Skin epidermis (tissue), 12 donors: ENCODE results near the gene DAZAP1.

Source experiments
- H3K27ac ChIP-seq, 21 experiments: fragments of 200-600 bp; sonication (generic) in 11 of 21; one replicate each; pipeline ENCODE4 v1.5.0; 2020; ENCODE audit warnings: mild to moderate bottlenecking in 3 of 21, inconsistent platforms in 2 of 21, moderate library complexity in 2 of 21
- H3K4me3 ChIP-seq, 7 experiments: fragments of 200-600 bp; sonication (generic) in 2 of 7; one replicate each; pipeline ENCODE4 v1.5.0; 2020; ENCODE audit warnings: inconsistent platforms in 2 of 7, mild to moderate bottlenecking in 2 of 7, moderate library complexity in 1 of 7

Gene DAZAP1

DNA sequence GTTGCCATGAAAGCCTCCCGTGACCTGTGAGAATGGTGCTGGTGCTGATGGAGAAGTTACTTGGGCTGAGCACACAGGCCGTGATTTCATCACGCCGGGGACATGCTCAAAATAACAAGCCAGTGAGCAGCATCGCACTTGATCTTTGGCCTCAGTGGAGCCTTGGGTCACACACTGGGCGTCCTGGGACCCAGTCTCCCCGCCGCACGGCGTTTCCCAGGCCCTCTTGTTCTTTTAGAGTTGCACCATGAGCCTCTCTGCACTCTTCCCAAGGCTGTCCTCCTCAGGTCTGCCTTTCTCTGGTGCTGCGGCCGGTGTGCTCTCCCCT is 33.2 kb upstream of the DAZAP1 start:
- Histone ChIP-seq H3K4me3 (no peak overlapping the region), H3K27ac (no peak overlapping the region)

DNA sequence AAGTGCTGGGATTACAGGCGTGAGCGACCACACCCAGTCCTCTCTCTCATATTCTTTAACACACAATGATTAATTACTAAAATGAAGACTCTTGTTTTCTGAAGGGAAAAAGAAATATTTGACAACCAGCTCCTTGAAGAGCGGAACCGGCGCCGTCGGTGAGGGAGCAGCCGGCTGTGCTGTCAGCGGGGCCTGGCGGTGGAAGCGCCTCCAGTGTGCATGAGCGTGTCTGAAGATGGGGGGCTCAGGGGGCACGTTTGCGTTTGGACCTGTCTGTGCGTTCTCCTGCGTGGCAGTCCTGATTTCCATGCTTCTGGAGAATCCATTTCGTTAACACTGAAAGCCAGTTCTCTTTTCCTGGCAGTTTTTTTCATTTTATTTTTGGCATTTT is 31.0 kb upstream of the DAZAP1 start:
- Histone ChIP-seq H3K27ac (no peak overlapping the region), H3K4me3 (no peak overlapping the region)

DNA sequence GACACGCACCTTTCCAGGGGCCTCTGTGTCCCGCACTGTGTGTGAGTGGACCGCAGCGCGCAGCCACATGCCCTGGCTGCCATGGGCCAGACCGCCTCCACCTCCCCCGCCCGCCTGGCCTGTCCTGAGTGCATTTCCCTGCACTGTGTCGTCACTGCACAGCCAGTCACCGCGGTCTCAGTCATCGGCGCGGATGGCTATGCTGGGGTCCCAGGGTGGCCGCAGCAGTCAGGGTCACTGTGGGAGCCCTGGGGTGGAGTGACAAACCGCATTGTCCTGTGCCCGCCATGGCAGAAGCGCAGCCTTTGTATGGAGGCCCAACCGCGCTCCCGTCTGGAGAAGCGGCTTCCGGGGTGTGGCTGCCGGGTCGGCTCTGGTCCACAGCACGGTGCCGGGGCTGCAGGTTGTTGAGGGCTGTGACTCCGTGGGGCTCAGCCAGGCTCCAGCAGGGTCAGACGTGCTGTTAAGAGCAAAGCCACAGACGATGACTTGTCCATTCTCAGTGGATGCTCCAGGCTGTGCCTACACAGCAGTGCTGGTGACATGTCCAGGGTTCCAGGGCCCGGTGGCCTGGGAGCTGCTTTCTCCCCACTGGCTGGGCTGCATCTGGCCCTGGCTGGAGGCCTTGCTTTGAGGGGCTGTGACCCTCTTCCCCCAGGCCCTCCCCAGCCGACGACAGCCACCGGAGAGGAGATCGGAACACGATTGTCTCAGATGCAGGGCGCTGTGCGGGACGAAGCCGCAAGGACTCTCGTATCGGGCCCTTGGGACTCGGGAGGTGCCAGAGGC is 30.0 kb upstream of the DAZAP1 start:
- H3K27ac ChIP-seq: no peak overlapping the region
- no peak overlapping the region for H3K4me3 ChIP-seq

DNA sequence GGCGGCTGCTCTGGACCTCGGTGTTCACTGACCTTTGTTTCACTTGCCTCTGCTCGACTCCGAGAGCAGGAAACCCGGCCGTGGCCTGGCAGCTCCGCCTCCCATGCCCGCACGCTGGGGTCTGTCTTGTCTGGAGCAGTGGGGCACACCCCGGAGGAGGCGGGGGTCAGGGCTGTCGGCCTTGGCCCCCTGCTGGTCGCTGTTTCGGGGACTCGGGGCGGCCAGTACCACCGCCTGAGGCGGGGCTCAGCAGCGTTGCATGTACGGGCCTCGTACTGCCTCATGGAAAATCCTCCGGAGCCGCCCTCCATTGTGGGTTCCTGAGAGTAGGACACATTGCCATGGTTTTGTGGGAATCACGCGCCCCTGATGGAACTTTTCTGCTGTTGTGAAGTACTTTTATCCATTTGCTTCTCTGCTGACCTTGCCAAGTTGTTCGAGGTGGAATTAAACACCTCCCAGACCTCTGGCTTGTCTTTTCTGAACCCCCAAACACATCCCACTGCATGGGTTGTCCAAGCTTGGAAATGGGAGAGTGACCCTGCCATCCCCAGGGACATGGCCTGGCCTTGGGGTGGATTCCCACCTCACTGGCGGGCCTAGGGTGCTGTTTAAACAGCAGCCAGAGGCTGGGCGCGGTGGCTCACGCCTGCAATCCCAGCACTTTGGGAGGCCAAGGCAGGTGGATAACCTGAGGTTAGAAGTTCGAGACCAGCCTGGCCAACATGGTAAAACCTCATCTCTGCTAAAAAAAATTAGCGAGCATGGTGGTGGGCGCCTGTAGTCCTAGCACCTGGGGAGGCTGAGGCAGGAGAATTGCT is 29.2 kb upstream of the DAZAP1 start:
- no peak overlapping the region for H3K4me3 ChIP-seq
- H3K27ac ChIP-seq: no peak overlapping the region

DNA sequence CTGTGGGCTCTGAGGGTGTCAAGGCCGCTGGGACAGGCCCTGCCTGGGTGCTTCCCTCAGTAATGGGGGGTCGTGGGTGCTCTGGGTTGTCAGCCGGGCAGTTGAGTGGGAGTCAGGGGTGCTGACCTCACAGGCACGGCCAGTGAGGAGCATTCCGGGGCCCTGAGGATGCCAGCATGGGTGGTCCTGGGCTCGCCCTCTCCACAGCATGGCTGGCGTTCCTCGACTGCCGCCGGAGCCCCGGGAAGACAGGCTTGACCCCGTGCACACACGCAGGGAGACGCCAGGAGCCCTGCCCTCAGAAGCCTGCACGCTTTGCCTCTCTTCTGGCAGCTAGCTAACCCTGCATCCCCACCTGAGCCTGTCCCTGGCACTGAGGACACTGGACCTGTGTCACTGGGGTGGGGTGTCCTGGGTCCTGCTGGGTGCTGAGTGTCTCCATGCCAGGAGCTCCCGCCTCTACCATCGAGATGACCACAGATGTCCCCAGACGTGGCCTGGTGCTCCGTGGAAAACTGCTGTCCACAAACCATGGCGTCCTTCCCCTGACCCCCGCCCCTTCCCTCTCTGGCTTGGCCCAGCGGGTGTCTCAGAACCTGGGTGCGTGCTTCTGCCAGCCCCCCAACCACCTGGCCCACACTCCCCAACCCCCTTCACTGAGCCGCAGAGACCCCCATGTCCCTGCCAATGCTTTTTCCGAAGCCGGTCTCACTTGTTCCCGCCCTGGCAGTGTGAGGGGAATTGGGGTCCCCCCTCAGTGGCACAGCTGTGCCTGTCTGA is 28.1 kb upstream of the DAZAP1 start:
- Histone ChIP-seq H3K27ac (peak overlapping the region in 1 of 21 experiments; percentile 7), H3K4me3 (no peak overlapping the region)

DNA sequence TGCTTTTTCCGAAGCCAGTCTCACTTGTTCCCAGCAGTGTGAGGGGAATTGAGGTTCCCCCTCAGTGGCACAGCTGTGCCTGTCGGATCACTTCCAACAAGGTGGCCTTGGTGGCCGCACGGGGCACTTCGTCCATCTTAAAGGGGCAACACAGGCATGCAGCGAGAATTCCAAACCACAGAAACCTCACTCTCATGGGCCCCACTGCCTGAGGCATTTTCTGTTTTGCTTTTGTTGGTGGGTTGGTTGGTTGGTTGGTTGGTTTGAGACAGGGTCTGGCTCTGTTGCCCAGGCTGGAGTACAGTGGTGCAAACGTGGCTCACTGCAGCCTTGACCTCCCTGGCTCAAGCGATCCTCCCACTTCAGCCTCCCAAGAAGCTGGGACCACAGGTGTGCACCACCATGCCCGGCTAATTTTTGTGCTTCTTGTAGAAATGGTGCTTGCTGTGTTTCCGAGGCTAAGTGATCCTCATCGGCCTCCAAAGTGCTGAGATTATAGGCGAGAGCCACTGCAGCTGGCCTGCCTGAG is 27.4 kb upstream of the DAZAP1 start:
- no peak overlapping the region for H3K4me3 ChIP-seq
- H3K27ac ChIP-seq: peak overlapping the region in 1 of 21 experiments; percentile 7

DNA sequence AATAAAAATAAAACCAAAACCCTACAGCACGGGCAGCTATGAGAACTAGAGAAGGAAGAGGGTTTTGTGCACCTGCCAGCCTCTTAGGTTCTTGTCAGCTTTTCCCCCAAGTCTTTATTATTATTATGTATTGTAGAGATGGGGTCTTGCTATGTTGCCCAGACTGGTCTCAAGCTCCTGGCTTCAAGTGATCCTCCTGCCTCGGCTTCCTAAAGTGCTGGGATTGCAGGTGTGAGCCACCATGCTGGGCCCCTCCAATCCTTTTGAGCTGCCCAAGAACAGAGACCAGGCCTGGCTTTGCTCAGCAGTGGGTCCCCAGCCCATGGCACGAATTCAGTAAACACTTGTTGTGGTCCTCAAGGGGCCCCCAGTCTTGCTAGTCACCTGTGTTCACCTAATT is 25.1 kb upstream of the DAZAP1 start:
- H3K27ac ChIP-seq: no peak overlapping the region
- H3K4me3 ChIP-seq: no peak overlapping the region

DNA sequence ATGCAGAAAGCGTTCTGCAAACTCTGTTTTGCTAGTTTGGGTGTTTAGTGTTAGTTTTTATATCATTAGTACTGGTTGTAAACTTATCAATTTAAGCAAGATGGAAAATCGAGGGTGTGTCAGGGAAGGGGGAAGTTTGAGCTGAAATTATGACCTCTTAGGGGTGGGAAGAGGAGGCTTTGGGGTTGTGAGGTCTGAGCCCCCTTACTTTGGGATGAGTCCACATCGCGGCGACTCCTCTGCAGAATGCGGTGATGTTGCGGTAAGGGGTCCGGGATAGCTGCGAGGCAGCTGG is 24.4 kb upstream of the DAZAP1 start:
- peak overlapping the region in 2 of 21 experiments; percentile 91 to 95 for H3K27ac ChIP-seq
- H3K4me3 ChIP-seq: peak overlapping the region in 5 of 7 experiments; percentile 68 to 97 (median 81)

DNA sequence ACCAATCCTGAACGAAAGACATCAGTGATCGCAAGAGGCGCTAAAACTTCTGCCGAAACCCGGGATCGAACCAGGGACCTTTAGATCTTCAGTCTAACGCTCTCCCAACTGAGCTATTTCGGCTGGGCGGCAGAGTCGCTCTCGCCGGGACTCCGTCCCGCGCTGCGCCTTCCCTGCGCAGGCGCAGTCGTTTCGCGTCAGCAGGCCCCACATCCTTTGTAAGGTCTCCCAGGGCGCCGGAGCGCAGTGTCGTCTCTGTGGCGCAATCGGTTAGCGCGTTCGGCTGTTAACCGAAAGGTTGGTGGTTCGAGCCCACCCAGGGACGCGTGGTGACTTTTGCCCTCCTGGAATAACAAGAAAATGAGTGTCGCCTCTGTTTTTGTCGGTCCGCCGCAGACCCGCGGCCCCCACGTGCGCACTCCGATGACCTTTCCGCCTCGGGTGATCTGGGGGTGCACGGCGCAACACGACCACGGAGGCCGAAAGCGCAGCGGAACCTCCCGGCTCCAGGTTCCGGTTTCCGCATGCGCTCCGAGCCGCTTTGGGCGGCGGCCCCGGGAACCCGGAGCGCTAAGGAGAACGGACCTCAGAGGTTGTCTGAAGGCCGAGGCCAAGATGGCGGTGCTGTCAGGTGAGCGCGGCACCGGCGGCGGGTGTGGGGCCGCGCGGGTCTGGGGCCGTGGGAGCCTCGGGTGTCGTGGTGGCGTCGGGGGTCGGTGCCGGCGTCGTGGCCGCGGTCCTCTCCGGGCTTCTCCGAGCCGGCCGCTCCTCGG is 23.9 kb upstream of the DAZAP1 start, which contains the start of gene NDUFS7:
TSS of gene NDUFS7 (plus strand) at position 596 of the 773 bp plus-strand sequence. CDS start at position 616, 20 bp downstream.
- Histone ChIP-seq H3K27ac (peak within 1 kb of the TSS in 20 of 21 experiments; percentile 67 to 96 (median 88)), H3K4me3 (peak within 1 kb of the TSS; percentile 68 to 97 (median 86))

DNA sequence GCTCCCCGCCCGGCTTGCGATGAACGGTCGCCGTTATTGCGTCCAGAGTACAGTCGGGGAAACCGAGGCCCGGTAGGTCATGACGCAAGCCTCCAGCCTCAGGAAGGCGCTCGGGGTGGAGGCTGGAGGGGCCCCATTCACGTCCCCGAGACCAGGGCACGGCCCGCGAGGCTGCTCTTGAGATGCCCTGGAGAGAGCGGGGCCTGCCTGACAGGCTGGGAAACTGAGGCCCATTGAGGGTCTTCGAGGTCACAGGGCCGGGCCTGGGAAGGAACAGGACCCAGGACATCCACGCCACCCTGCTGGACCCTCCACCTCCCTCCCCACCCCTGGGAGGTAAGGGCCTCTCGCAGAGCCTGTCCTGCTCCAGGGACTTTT is 23.3 kb upstream of the DAZAP1 start:
- H3K4me3 ChIP-seq: peak overlapping the region; percentile 68 to 97 (median 86)
- peak overlapping the region in 20 of 21 experiments; percentile 67 to 96 (median 88) for H3K27ac ChIP-seq

DNA sequence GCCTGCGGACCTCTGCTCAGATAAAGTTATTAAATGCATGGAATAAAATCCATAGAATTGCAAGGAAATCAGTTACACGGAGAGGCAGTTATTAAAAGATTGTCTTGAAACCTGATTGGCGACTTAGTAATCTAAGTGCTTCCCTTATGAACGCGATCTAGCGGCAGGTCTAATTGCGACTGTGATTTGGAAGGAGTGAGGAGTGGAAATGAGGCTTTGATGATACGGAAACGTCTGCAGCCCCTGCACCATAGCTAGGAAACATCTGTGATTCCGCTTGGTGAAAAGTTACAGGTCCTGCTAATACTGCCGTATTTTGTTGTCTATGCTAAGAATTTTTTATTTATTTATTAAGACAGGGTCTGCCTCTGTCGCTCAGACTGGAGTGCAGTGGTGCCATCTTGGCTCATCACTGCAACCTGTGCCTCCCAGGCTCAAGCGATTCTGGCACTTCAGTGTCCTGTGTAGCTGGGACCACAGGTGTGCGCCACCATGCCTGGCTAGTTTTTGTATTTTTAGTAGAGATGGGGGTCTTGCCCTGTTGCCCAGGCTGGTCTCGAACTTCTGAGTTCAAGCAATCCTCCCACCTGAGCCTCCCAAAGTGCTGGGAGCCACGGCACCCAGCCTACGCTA is 22.8 kb upstream of the DAZAP1 start:
- Histone ChIP-seq H3K4me3 (peak overlapping the region; percentile 68 to 97 (median 86)), H3K27ac (peak overlapping the region in 18 of 21 experiments; percentile 78 to 96 (median 88))

DNA sequence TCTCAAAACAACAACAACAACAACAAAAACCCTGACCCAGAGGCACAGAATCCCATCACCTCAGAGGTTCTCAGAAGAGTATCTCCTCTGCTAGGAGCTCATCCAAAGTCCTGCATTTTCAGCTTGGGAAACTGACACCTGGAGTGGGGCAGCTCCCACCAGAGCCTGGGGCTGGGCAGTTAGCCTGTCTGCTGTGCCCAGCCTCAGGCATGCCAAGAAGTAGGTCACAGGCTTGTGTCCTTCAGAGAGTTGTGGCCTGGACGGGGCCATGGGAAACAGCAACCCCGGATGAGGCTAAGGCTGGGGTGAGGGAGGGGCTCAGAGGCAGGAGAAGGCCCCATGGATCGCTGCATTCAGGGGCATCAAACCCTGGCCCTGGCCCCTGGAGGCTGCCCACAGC is 21.6 kb upstream of the DAZAP1 start:
- Histone ChIP-seq H3K4me3 (no peak overlapping the region), H3K27ac (no peak overlapping the region)

DNA sequence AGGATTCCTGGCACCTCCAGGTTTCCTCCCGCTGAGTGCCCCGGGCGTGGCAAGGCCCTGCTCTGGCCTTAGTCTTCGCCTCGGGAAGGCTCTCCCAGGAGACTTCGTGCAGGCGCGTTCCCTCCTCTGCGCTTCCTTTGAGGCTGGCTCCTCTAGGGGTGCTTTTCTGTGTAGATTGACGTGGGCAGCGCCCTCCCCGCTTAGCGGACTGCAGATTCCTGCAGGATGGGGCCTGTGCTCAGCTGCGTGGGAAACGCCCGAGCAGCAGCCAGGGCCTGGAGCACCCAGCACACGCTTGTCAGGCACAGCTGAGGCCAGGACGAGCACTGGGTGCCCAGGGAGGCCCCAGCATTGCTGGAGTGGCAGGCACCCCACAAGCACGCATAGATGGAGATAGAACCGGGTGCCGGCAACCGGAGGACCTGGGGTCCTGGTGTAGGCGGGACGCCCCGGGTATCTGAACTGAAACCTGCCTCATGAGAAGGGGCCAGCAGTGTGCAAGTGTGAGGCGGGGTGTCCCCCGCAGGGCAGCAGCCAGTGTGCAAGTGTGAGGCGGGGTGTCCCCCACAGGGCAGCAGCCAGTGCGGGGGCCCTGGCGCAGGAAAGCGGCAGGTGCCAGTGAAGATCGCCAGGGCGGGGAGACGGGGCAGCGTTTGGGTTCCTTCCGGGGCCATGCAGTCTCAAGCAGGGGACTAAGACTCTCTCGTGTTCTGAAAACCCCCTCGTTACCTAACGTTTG is 20.3 kb upstream of the DAZAP1 start:
- no peak overlapping the region for H3K4me3 ChIP-seq
- peak overlapping the region in 1 of 21 experiments; percentile 0 for H3K27ac ChIP-seq

DNA sequence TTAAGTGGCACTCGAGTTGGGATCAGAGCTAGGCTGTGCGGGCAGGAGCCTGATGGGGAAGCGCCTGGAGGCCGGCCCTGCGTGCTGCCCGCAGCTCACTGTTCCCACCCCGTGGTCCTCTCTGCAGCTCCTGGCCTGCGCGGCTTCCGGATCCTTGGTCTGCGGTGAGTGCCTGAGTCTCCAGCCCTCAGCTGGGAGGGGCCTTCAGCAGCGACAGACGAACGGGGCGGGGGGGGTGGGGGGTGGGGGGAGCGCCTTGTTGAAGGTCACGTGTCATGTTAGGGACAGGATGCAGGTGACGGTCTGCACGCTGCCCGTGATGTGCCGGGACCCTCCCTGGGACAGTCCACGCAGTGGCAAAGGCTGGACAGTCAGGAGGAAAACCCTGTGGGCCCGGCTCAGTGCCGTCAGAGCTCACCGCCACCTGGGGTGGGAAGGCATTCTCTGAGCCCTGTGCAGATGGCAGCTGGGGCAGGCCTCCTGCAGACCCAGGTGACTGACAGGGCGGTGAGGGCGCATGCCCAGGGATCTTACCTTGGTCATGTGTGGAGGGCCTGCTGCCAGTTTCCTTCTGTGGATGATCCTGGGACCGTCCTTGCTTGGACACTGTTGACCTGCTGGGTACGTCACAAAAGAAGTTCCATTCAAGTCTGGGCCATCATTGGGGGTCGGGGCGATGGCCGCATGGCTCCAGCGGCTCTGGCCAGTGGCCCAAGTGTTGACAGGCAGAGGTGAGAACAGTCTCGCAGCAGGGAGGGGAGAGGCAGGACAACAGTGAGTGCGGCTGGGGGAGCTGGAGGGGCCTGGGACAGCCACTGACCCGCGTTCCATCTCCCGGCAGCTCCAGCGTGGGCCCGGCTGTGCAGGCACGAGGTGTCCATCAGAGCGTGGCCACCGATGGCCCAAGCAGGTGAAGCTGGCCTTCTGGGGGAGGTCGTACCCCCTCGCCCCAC is 19.4 kb upstream of the DAZAP1 start:
- no peak overlapping the region for H3K4me3 ChIP-seq
- H3K27ac ChIP-seq: peak overlapping the region in 1 of 21 experiments; percentile 0

DNA sequence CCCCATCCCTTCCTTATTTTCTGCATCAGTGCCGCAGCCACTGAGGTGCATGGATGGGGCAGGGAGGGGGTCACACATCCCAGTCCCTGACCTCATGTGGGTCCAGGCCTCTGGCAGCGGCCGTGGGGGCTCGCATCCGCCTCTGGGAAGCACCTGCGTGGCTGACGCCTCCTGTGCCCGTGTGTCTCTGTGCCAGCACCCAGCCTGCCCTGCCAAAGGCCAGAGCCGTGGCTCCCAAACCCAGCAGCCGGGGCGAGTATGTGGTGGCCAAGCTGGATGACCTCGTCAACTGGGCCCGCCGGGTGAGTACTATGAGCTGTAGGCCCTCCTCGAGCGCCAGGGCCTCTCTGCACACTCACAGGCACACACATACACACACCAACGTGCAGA is 18.8 kb upstream of the DAZAP1 start:
- Histone ChIP-seq H3K4me3 (no peak overlapping the region), H3K27ac (no peak overlapping the region)

DNA sequence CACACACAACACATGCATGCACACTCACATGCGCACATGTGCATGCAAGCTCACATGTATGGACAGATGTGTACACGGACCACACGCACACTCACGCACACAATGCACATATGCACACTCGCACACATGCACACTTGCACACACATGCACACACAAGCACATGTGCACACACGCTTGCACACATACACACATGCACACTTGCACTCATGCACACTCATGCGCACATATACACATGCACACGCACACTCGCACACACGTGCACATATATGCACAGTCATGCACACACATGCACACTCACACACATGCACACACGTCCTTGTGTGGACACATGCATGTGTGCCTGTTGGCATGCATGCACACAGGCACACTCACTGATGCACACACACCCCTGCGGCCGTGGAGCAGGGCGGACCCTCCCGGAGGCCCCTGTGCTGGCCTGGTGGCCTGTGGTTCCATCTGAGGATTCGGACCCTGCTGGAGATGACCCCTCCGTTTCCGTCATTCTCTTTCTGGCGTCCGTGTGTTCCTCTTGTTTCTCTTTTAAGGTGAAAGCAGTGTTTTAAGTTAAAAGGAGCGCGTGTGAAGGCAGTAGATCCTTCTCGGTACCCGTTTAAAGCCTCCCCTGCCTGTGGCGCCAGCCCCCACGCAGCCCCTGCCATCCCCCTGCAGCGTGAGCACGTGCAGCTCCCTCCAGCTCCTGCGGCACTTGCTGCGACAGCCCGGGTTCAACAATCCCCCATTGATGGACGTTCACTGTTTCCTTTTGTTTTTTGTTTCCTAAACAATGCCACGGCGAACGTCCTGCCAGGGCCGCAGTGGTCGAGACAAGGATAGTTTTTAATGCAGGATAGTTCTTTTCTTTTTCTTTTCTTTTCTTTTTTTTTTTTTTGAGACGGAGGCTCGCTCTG is 18.1 kb upstream of the DAZAP1 start:
- no peak overlapping the region for H3K4me3 ChIP-seq
- H3K27ac ChIP-seq: no peak overlapping the region
